ENCODE measurements around the gene GRK4. TPM values are rescaled to one million over a fixed set of nuclear protein-coding genes. Genes with fewer than 3 reads are reported as not detected.

GRK4 gene
- total and polyA plus RNA-seq, 2 of the 8 experiments (the other 6 are each of a cell fraction or from before 2014, with no cell fraction given): 0.77 to 1.8 TPM

- TF ChIP-seq USF2 (IDR thresholded peaks at IDR 0.05; ENCODE audit: low read length): no peak
- no peak for TF ChIP-seq KDM4A (IDR thresholded peaks at IDR 0.05; ENCODE audit: low read depth, low read length, severe bottlenecking)
- no peak for TF ChIP-seq ATF2 (IDR thresholded peaks at IDR 0.05; ENCODE audit: low read length)
- no peak for TF ChIP-seq POU5F1 (IDR thresholded peaks at IDR 0.05; ENCODE audit: low read depth, low read length)
These were observed 72.3 kb downstream of the GRK4 start (continued) for GRCh38 chr4:3035674-3036073.
